Measurements from ENCODE around the gene MLXIP. TPM values are rescaled to one million over a fixed set of nuclear protein-coding genes. Genes with fewer than 3 reads are reported as not detected.
A peak's percentile ranks its signal among the peaks of the same experiment; 100 is the strongest.
"Not testable (repeated sequence)": the region's sequence is repeated elsewhere in the genome, so short reads cannot be mapped to it uniquely, and the experiment has no call there.

The MLXIP gene
- total and polyA plus RNA-seq, 2 donors = 37.8 to 67.9 TPM

DNA sequence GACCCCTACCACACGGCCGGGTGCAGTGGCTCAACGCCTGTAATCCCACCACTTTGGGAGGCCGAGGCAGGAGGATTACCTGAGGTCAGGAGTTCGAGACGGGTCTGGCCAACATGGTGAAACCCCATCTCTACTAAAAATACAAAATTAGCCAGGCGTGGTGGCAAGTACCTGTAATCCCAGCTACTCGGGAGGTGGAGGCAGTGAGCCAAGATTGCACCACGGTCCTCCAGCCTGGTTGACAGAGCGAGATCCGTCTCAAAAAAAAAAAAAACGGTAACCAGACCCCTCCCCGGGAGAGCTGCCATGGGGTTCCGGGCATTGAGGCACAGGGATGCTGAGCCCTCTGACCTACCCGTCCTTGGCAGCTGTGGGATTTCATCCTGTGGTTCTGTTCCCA lies 35.1 kb upstream of the MLXIP start:
- H3K4me3 ChIP-seq (ENCODE audit: low read depth, low read length) = no peak overlapping the region
- no peaks in the 10 kb centered on the region for H3K36me3 ChIP-seq (ENCODE audit: insufficient read depth)
- no peaks in the 10 kb centered on the region for H3K4me1 ChIP-seq (ENCODE audit: insufficient read depth)
- DNase-seq (ENCODE audit: extremely low spot score) = no peak
- no peak overlapping the region for H3K27ac ChIP-seq (ENCODE audit: low read depth)
- WGBS = 94% methylated on average over 15 of the region's 15 CpGs

DNA sequence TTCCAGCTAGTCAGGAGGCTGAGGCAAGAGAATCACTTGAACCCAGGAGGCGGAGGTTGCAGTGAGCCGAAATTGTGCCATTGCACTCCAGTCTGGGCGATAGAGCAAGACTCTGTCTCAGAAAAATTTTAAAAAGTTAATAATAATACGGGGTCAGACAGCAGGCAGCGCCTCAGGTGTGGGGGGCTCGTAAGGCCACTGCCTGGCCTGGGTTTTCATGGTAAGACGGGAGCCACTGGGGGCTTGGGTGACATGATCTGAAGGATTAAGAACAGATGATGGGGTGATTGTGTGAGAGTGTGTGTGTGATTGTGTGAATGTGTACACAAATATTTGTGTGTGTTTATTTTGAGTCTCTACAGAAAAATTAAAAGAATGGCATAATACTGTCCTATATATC lies 33.3 kb upstream of the MLXIP start:
- Histone ChIP-seq H3K4me3 (ENCODE audit: low read depth, low read length) (no peak overlapping the region), H3K27ac (ENCODE audit: low read depth) (no peak overlapping the region), H3K36me3 (ENCODE audit: insufficient read depth) (no peaks in the 10 kb centered on the region), H3K4me1 (ENCODE audit: insufficient read depth) (no peaks in the 10 kb centered on the region)
- WGBS = 98% methylated on average over 7 of the region's 7 CpGs
- no peak for DNase-seq (ENCODE audit: extremely low spot score)

- 97% methylated on average over 7 of the region's 7 CpGs for WGBS
- no peak overlapping the region for H3K27ac ChIP-seq (ENCODE audit: low read depth)
- DNase-seq (ENCODE audit: extremely low spot score) = no peak
- H3K4me3 ChIP-seq (ENCODE audit: low read depth, low read length) = no peak overlapping the region
- H3K4me1 ChIP-seq (ENCODE audit: insufficient read depth) = no peaks in the 10 kb centered on the region
- H3K36me3 ChIP-seq (ENCODE audit: insufficient read depth) = no peaks in the 10 kb centered on the region
Measured at GRCh38 chr12:122046145-122046544, 32.4 kb upstream of the MLXIP start.

DNA sequence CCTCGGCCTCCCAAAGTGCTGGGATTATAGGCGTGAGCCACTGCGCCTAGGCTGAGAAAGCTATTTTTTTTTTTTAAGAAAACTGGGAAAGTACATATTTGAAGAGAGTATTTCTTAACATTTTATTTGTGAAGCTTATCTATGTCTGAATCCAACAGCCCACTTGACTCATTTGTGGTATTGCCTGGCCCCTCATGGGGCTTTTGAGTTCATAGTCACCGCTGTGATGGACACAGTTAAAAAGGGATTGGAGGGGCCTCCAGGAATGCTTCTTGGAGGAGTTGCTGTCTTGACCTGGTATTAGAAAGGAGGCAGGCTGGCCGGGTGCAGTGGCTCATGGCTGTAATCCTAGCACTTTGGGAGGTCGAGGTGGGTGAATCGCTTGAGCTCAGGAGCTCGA lies 30.4 kb upstream of the MLXIP start:
- WGBS = 89% methylated on average over 8 of the region's 8 CpGs

DNA sequence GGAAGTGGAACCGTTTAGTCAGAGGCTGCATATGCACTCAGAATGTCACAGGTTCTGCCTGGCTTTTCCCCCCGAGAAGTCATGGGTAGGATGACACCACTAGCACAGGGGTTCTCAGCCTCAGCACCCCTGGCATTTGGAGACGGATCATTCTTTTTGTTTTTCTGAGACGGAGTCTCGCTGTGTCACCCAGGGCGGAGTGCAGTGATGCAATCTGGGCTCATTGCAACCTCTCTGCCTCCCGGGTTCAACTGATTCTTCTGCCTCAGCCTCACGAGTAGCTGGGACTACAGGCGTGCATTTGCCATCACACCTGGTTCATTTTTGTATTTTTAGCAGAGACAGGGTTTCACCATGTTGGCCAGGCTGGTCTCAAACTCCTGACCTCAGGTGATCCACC lies 28.7 kb upstream of the MLXIP start:
- no peak overlapping the region for H3K27ac ChIP-seq (ENCODE audit: low read depth)
- no peaks in the 10 kb centered on the region for H3K36me3 ChIP-seq (ENCODE audit: insufficient read depth)
- no peaks in the 10 kb centered on the region for H3K4me1 ChIP-seq (ENCODE audit: insufficient read depth)
- H3K4me3 ChIP-seq (ENCODE audit: low read depth, low read length) = no peak overlapping the region
- DNase-seq (ENCODE audit: extremely low spot score) = no peak
- WGBS = 90% methylated on average over 9 of the region's 9 CpGs

More for the DNA sequence above, 30.4 kb upstream of the MLXIP start:
- Histone ChIP-seq H3K36me3 (ENCODE audit: insufficient read depth) (no peaks in the 10 kb centered on the region), H3K4me1 (ENCODE audit: insufficient read depth) (no peaks in the 10 kb centered on the region), H3K27ac (ENCODE audit: low read depth) (no peak overlapping the region), H3K4me3 (ENCODE audit: low read depth, low read length) (no peak overlapping the region)
- no peak for DNase-seq (ENCODE audit: extremely low spot score)

DNA sequence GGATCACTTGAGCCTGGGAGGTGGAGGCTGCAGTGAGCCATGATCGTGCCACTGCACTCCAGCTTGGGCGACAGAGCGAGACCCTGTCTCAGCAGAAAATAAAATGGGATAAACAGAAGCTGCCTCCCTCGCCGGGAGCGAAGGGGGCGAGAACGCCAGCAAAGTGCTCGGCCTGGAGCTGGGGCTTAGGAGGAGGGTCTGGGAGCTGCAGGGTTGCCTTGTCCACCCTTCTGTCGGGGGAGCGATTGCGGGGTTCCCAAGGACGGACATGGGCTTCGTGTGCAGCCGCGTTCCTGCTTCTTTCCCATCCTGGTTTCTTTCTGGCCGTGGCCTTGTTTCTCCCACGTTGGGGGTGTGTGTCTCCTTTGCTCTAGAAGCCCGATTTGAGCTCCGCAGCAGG lies 27.9 kb upstream of the MLXIP start:
- no peak for DNase-seq (ENCODE audit: extremely low spot score)
- no peaks in the 10 kb centered on the region for H3K4me1 ChIP-seq (ENCODE audit: insufficient read depth)
- 84% methylated on average over 20 of the region's 20 CpGs for WGBS
- peak overlapping the region; percentile 42 for H3K27ac ChIP-seq (ENCODE audit: low read depth)
- H3K36me3 ChIP-seq (ENCODE audit: insufficient read depth) = no peaks in the 10 kb centered on the region
- H3K4me3 ChIP-seq (ENCODE audit: low read depth, low read length) = no peak overlapping the region

GRCh38 chr12:122051231-122051876 lies 27.2 kb upstream of the MLXIP start:
- WGBS = 27% methylated on average over 14 of the region's 14 CpGs
- Histone ChIP-seq H3K4me1 (ENCODE audit: insufficient read depth) (no peaks in the 10 kb centered on the region), H3K27ac (ENCODE audit: low read depth) (peak overlapping the region; percentile 42), H3K4me3 (ENCODE audit: low read depth, low read length) (no peak overlapping the region), H3K36me3 (ENCODE audit: insufficient read depth) (no peaks in the 10 kb centered on the region)
- no peak for DNase-seq (ENCODE audit: extremely low spot score)

DNA sequence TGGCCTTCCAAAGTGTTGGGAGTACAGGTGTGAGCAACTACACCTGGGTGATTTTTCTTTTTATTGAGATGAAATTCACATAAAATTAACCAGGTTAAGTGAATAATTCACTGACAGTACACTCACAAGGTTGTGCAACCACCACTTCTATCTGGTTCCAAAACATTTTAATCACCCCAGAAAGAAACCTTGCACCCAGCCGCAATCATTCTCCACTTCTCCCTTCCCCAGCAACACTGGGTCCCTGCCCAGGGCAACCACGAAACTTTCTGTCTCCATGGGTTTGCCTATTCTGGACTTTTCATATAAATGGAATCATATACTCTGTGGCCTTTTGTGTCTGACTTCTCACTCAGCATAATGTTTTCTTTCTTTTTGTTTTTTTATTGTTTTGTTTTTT lies 26.3 kb upstream of the MLXIP start:
- Histone ChIP-seq H3K36me3 (ENCODE audit: insufficient read depth) (no peaks in the 10 kb centered on the region), H3K4me3 (ENCODE audit: low read depth, low read length) (no peak overlapping the region), H3K27ac (ENCODE audit: low read depth) (no peak overlapping the region), H3K4me1 (ENCODE audit: insufficient read depth) (no peaks in the 10 kb centered on the region)
- WGBS = 80% methylated on average over 2 of the region's 2 CpGs
- no peak for DNase-seq (ENCODE audit: extremely low spot score)

DNA sequence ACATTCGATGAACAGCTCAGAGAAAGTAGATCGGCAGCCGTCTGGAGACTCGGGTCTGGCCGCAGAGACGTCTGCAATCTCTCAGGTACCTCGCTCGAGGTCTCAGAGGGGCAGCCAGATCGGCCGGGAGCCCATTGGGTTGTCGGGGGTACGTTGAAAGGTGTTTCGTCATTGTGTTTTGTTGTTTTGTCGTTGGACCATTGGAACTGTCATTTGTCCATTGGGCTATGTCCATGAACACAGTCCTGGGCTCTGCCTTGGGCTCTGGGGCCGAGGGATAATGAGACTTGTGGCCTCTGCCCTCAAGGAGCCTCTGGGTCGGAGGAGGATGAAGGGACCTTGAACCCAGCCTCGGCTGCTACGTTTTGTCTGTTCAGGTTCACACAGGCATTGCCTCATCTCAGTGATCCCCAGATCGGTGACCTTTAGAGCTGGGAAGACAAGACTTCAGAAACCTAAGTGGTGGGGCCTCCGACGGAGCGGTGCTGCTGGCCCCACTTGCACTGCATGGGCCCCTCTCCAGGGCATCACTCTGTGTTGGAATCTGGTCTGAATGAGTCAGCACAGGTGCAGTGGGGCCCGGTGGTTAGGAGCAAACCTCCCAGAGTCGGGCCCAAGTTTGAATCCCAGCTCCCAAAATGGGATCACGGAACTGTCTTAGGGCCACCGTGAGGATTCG lies 23.6 kb upstream of the MLXIP start:
- no peak for DNase-seq (ENCODE audit: extremely low spot score)
- no peaks in the 10 kb centered on the region for H3K36me3 ChIP-seq (ENCODE audit: insufficient read depth)
- H3K4me1 ChIP-seq (ENCODE audit: insufficient read depth) = no peaks in the 10 kb centered on the region
- H3K27ac ChIP-seq (ENCODE audit: low read depth) = no peak overlapping the region
- 93% methylated on average over 27 of the region's 27 CpGs for WGBS
- no peak overlapping the region for H3K4me3 ChIP-seq (ENCODE audit: low read depth, low read length)

- H3K36me3 ChIP-seq (ENCODE audit: insufficient read depth); H3K4me3 ChIP-seq (ENCODE audit: low read depth, low read length); DNase-seq (ENCODE audit: extremely low spot score); H3K27ac ChIP-seq (ENCODE audit: low read depth); H3K4me1 ChIP-seq (ENCODE audit: insufficient read depth): not testable (repeated sequence)
- 94% methylated on average over 7 of the region's 7 CpGs for WGBS
Measured at GRCh38 chr12:122056406-122056805, 22.1 kb upstream of the MLXIP start.

- 93% methylated on average over 11 of the region's 11 CpGs for WGBS
- H3K4me1 ChIP-seq (ENCODE audit: insufficient read depth) = no peaks in the 10 kb centered on the region
- H3K27ac ChIP-seq (ENCODE audit: low read depth) = no peak overlapping the region
- no peak overlapping the region for H3K4me3 ChIP-seq (ENCODE audit: low read depth, low read length)
- DNase-seq (ENCODE audit: extremely low spot score) = no peak
- H3K36me3 ChIP-seq (ENCODE audit: insufficient read depth) = no peaks in the 10 kb centered on the region
Measured at GRCh38 chr12:122057007-122057735, 21.4 kb upstream of the MLXIP start.

DNA sequence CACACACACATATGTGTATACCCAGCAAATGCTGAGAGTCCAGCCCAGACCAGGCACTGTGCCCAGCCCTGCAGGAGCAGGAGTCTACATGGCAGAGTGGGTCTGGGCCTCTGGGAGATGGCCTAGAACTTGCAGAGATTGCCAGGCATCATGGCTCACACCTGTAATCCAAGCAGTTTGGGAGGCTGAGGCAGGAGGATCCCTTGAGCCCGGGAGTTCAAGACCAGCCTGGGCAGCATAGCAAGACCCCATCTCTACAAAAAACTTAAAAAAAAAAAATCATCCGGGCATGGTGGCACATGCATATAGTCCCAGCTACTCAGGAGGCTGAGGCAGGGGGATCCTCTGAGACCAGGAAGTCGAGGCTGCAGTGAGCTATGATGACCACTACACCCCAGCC lies 20.8 kb upstream of the MLXIP start:
- DNase-seq (ENCODE audit: extremely low spot score) = no peak
- 95% methylated on average over 3 of the region's 3 CpGs for WGBS
- Histone ChIP-seq H3K27ac (ENCODE audit: low read depth) (no peak overlapping the region), H3K36me3 (ENCODE audit: insufficient read depth) (no peaks in the 10 kb centered on the region), H3K4me3 (ENCODE audit: low read depth, low read length) (no peak overlapping the region), H3K4me1 (ENCODE audit: insufficient read depth) (no peaks in the 10 kb centered on the region)

DNA sequence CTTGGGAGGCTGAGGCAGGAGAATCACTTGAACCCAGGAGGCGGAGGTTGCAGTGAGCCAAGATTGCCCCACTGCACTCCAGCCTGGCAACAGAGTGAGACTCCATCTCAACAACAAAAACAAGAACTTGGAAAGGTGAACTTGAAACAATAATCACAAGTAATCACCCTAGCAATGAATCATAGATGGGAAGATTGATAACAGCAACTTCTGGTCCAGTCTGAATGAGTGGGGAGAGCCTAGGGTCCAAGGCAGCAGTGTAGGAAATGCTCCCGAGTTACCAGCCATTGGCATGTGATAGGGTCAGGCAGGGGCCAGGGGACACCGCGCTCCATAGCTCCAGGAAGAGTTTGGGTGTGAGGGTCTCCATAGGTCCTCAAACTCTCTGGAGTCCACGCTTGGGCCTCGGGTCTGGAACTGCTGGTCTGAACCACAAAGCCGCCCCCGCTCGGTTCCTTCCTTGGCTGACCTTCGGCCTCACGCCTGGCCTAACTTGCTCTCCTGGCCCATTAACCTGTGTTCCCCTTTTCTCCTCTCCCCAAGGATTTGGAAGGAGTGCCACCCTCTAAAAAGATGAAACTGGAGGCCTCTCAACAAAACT lies 19.9 kb upstream of the MLXIP start:
- Histone ChIP-seq H3K4me3 (ENCODE audit: low read depth, low read length) (no peak overlapping the region), H3K27ac (ENCODE audit: low read depth) (no peak overlapping the region), H3K4me1 (ENCODE audit: insufficient read depth) (no peaks in the 10 kb centered on the region), H3K36me3 (ENCODE audit: insufficient read depth) (no peaks in the 10 kb centered on the region)
- WGBS = 97% methylated on average over 11 of the region's 11 CpGs
- no peak for DNase-seq (ENCODE audit: extremely low spot score)
